ENCODE results near the gene ITPR3.

- TF ChIP-seq BHLHE40 (IDR thresholded peaks at IDR 0.05; ENCODE audit: borderline replicate concordance) (no peak), SP1 (IDR thresholded peaks at IDR 0.05) (no peak), ZNF384 (IDR thresholded peaks at IDR 0.05) (no peak), ARNT (IDR thresholded peaks at IDR 0.05) (no peak), SUZ12 (IDR thresholded peaks at IDR 0.05) (no peak), NFRKB (IDR thresholded peaks at IDR 0.05) (no peak), FOXK2 (IDR thresholded peaks at IDR 0.05) (no peak), LEF1 (IDR thresholded peaks at IDR 0.05; ENCODE audit: borderline replicate concordance) (no peak), FOXM1 (IDR thresholded peaks at IDR 0.05; ENCODE audit: borderline replicate concordance) (no peak), ELF4 (IDR thresholded peaks at IDR 0.05) (no peak)
Measured at GRCh38 chr6:33642897-33643296, 21.8 kb downstream of the ITPR3 start.

Measured in HEK293T (cell line).